ENCODE measurements around the gene FABP1.
A peak's percentile ranks its signal among the peaks of the same experiment; 100 is the strongest.

The FABP1 gene

GRCh38 chr2:88078643-88079172 lies 49.2 kb downstream of the FABP1 start:
- no peak for DNase-seq

GRCh38 chr2:88077080-88077479 lies 50.8 kb downstream of the FABP1 start:
- no peak for DNase-seq

GRCh38 chr2:88074854-88075292 lies 53.0 kb downstream of the FABP1 start:
- peak; percentile 93 for DNase-seq

- no peak for DNase-seq
Measured at GRCh38 chr2:88074150-88074549, 53.7 kb downstream of the FABP1 start.
